Endothelial cell (in vitro differentiated cells): ENCODE results near the gene BCL2L2. TPM values are rescaled to one million over a fixed set of nuclear protein-coding genes. Genes with fewer than 3 reads are reported as not detected.
A peak's percentile ranks its signal among the peaks of the same experiment; 100 is the strongest.

Experiments used
- DNase-seq: peaks from one replicate; pipeline ENCODE4 v3.0.0; 2021; ENCODE audit warnings: low spot score
- H3K27ac Mint-ChIP-seq: one replicate; pipeline ENCODE4 v1.8.0; 2021; ENCODE audit warnings: mixed read lengths, inconsistent platforms; ENCODE audit not compliant: unreplicated experiment
- H3K27me3 Mint-ChIP-seq: one replicate; pipeline ENCODE4 v1.8.0; 2021; ENCODE audit warnings: mild to moderate bottlenecking, moderate library complexity, mixed read lengths, inconsistent platforms; ENCODE audit not compliant: unreplicated experiment
- H3K36me3 Mint-ChIP-seq: one replicate; pipeline ENCODE4 v1.8.0; 2021; ENCODE audit warnings: mild to moderate bottlenecking, low read depth, mixed read lengths, inconsistent platforms; ENCODE audit not compliant: unreplicated experiment
- H3K4me1 Mint-ChIP-seq: one replicate; pipeline ENCODE4 v1.8.0; 2021; ENCODE audit warnings: mild to moderate bottlenecking, mixed read lengths, inconsistent platforms; ENCODE audit not compliant: unreplicated experiment
- H3K4me3 Mint-ChIP-seq: one replicate; pipeline ENCODE4 v1.8.0; 2021; ENCODE audit warnings: mild to moderate bottlenecking, mixed read lengths, inconsistent platforms; ENCODE audit not compliant: unreplicated experiment
- H3K9me3 Mint-ChIP-seq: one replicate; pipeline ENCODE4 v1.8.0; 2021; ENCODE audit warnings: mixed read lengths, inconsistent platforms; ENCODE audit not compliant: unreplicated experiment
- CTCF ChIP-seq: fragments of 200-600 bp; sonication (generic); IDR thresholded peaks from one replicate; pipeline ENCODE4 v1.5.0; 2021; ENCODE audit warnings: antibody characterized with exemption; ENCODE audit not compliant: unreplicated experiment
- total RNA-seq: library from RNA; stranded (reverse); fragmentation: NEBNext Ultra II Directional; extraction: Animal tissue kit (Norgen Biotek cat#: 25700); gene quantifications from one replicate; pipeline ENCODE4 v1.2.1, GENCODE V29; 2021; ENCODE audit not compliant: unreplicated experiment

Gene BCL2L2
- total RNA-seq, 1 donor from 2014 or later = 22.0 TPM

GRCh38 chr14:23285530-23286019, 21.1 kb upstream of the BCL2L2 start:
- no peaks in the 10 kb centered on the region for H3K27me3 Mint-ChIP-seq
- H3K4me3 Mint-ChIP-seq = peak overlapping the region; percentile 96
- H3K36me3 Mint-ChIP-seq = no peaks in the 10 kb centered on the region
- H3K27ac Mint-ChIP-seq = peak overlapping the region; percentile 30
- no peaks in the 10 kb centered on the region for H3K9me3 Mint-ChIP-seq
- DNase-seq = no peak
- TF ChIP-seq CTCF = no peak
- peaks cover 13% of the 10 kb centered on the region for H3K4me1 Mint-ChIP-seq

GRCh38 chr14:23286020-23286901, 20.4 kb upstream of the BCL2L2 start, which contains the start of gene HOMEZ:
HOMEZ (minus strand) TSS chr14:23286132; CDS start chr14:23285952, 180 bp downstream.
- peaks cover 13% of the 10 kb centered on the region for H3K4me1 Mint-ChIP-seq
- peak within 1 kb of the TSS; percentile 96 for H3K4me3 Mint-ChIP-seq
- H3K36me3 Mint-ChIP-seq = no peaks in the 10 kb centered on the region
- DNase-seq = peak; percentile 97
- H3K27me3 Mint-ChIP-seq = no peaks in the 10 kb centered on the region
- H3K27ac Mint-ChIP-seq = peak within 1 kb of the TSS; percentile 95
- no peak for TF ChIP-seq CTCF
- H3K9me3 Mint-ChIP-seq = no peaks in the 10 kb centered on the region

DNA sequence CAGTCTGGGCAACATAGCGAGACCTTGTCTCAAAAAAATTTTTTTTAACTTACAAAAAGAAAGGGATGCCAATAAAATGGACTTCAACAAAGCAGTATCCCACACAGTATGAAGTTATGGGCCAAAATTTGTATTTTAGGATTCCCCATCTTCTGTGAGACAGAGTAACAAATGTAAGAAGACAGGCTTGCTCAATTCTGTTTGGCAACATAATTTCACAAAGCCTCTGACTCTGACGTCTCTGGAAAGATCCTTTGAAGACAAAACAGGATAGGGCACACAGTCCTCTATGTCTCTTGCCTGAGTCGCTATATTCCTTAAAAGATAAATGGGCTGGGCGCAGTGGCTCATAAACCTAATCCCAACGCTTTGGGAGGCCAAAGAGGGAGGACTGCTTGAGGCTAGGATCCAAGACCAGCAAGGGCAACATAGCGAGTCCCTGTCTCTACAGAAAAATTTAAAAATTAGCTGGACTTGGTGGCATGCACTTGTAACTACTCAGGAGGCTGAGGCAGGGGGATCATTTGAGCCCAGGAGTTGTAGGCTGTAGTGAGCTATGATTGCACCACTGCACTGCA, 19.6 kb upstream of the BCL2L2 start:
- H3K36me3 Mint-ChIP-seq = no peaks in the 10 kb centered on the region
- peaks cover 13% of the 10 kb centered on the region for H3K4me1 Mint-ChIP-seq
- no peak for DNase-seq
- no peak for TF ChIP-seq CTCF
- H3K4me3 Mint-ChIP-seq = peak overlapping the region; percentile 96
- H3K27ac Mint-ChIP-seq = peak overlapping the region; percentile 95
- H3K9me3 Mint-ChIP-seq = no peaks in the 10 kb centered on the region
- peaks cover 3% of the 10 kb centered on the region for H3K27me3 Mint-ChIP-seq

DNA sequence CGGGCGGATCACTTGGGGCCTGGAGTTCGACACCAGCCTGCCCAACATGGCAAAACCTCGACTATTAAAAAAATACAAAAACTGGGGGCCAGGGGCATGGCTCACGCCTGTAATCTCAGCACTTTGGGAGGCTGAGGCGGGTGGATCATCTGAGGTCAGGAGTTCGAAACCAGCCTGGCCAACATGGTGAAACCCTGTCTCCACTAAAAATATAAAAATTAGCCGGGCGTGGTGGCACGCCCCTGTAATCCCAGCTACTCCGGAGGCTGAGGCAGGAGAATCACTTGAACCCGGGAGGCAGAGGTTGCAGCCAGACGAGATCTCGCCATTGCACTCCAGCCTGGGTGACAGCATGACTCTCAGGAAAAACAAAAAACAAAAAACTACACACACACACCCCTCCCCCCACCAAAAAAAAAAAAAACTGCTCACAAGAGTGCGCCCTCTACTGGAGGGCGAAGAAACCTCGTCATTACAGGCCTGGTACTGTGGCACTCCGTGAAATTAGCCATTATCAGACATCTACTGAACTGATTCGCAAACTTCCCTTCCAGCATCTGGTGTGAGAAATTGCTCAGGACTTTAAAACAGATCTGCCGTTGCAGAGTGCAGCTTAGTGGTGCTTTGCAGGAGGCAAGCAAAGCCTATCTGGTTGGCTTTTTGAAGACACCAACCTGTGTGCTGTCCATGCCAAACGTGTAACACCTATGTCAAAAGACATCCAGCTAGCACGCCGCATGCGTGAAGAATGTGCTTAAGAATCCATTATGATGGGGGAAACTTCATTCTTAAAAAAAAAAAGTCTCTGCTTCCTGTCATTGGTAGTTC, 11.7 kb upstream of the BCL2L2 start:
- peak overlapping the region; percentile 91 for H3K27ac Mint-ChIP-seq
- TF ChIP-seq CTCF = peak; percentile 94
- H3K4me3 Mint-ChIP-seq = no peak overlapping the region
- peaks cover 34% of the 10 kb centered on the region for H3K4me1 Mint-ChIP-seq
- H3K9me3 Mint-ChIP-seq = no peaks in the 10 kb centered on the region
- H3K36me3 Mint-ChIP-seq = peaks cover 18% of the 10 kb centered on the region
- H3K27me3 Mint-ChIP-seq = peaks cover 10% of the 10 kb centered on the region
- peak; percentile 49 for DNase-seq
